ENCODE data around the gene MGAT5B. TPM values are rescaled to one million over a fixed set of nuclear protein-coding genes. Genes with fewer than 3 reads are reported as not detected.

MGAT5B gene
- total and polyA plus RNA-seq, 2 of the 13 experiments (the other 11 are each of a cell fraction or from before 2014, with no cell fraction given), result 0.07 to 0.13 TPM

- Histone ChIP-seq H3K9ac (ENCODE audit: insufficient read depth, low read depth, low read length) (no peak overlapping the region), H3K4me2 (ENCODE audit: low read depth, low read length) (peak overlapping the region; percentile 60), H2AFZ (ENCODE audit: low read length) (no peak overlapping the region), H4K20me1 (ENCODE audit: insufficient read depth, low read length) (no peaks in the 10 kb centered on the region; the same call in 1 of the 2 replicates), H3K27me3 (ENCODE audit: control insufficient read depth in 1 of 2, insufficient read depth in 2 of 2, low read length in 2 of 2) (peaks cover 30 to 73% of the 10 kb centered on the region in 2 experiments), H3K4me3 (replicated peaks in 1 of 3; ENCODE audit: insufficient read depth in 1 of 3, low read depth in 2 of 3, low read length in 3 of 3) (peak overlapping the region in 1 of 3 experiments; percentile 54; a peak in 1 of 6 replicates), H3K4me1 (ENCODE audit: insufficient read depth, low read length) (peaks cover 6% of the 10 kb centered on the region; the same call in 1 of the 2 replicates), H3K9me3 (ENCODE audit: low read length) (no peaks in the 10 kb centered on the region), H3K79me2 (ENCODE audit: insufficient read depth, low read length) (no peaks in the 10 kb centered on the region), H3K27ac (ENCODE audit: extremely low read length, insufficient read depth, low read length) (no peak overlapping the region), H3K36me3 (replicated peaks in 1 of 2; ENCODE audit: control insufficient read depth in 1 of 2, insufficient read depth in 2 of 2, low read length in 2 of 2) (no peaks in the 10 kb centered on the region)
- intact Hi-C loops (cut with micrococcal nuclease; ENCODE audit: unreplicated experiment), result loop anchor here (1.0 kb wide), 2 partner anchors 71 to 197 kb away; no protein-coding TSS in a partner anchor
- in situ Hi-C loops (cut with HindIII; ENCODE audit: extremely low pct_ligation_motif_present, low pct_unique_long_range_greater_than_20kb), result loop anchor here (25.0 kb wide), 1 partner anchor 368 kb away; no protein-coding TSS in a partner anchor
- BruUV-seq (replicated peaks), result no TSS peak
- no peak for ATAC-seq
- no peak for DNase-seq (ENCODE audit: low spot score)
- ChIA-PET POLR2A (interaction anchor here (1.5 kb wide), 1 partner anchor 187 kb away, joined by 4 read pairs; no protein-coding TSS in a partner anchor), CTCF (ENCODE audit: low intra/inter-chr PET ratio, low total read pairs) (interaction anchor here (0.9 to 2.9 kb wide), 5 partner anchors 142 to 378 kb away, joined by 3 to 39 read pairs (median 5); no protein-coding TSS in a partner anchor)
- WGBS (ENCODE audit: low lambda C conversion rate), result 38% methylated on average over 28 of the region's 84 CpGs
- FAIRE-seq, result no peak
- peak; percentile 6 for TF ChIP-seq ZNF883 (CRISPR knock-in tag; IDR thresholded peaks at IDR 0.05; ENCODE audit: not compliant biosample characterization)
- TF ChIP-seq THAP7 (CRISPR knock-in tag; IDR thresholded peaks at IDR 0.05), result no peak
- TF ChIP-seq EZH2 (conservative IDR thresholded peaks at IDR 0.05; ENCODE audit: low read depth, low read length), result peak; percentile 99
- TF ChIP-seq ZNF777 (CRISPR knock-in tag; IDR thresholded peaks at IDR 0.05), result peak; percentile 47; the same call in 1 of the 2 replicates
- no peak for TF ChIP-seq RFXANK (CRISPR knock-in tag; IDR thresholded peaks at IDR 0.05)
- 0 out of 2 replicates have a peak, but pooled peaks have one; percentile 24 for TF ChIP-seq ZNF784 (CRISPR knock-in tag; IDR thresholded peaks at IDR 0.05; ENCODE audit: borderline replicate concordance)
- TF ChIP-seq MTF2 (CRISPR knock-in tag; IDR thresholded peaks at IDR 0.05; ENCODE audit: borderline replicate concordance), result 0 out of 2 replicates have a peak, but pooled peaks have one; percentile 58
- TF ChIP-seq KMT2B (CRISPR knock-in tag; IDR thresholded peaks at IDR 0.05), result no peak
- 0 out of 2 replicates have a peak, but pooled peaks have one; percentile 22 for TF ChIP-seq ZNF674 (CRISPR knock-in tag; IDR thresholded peaks at IDR 0.05; ENCODE audit: low read depth)
- TF ChIP-seq KIAA2018 (CRISPR knock-in tag; IDR thresholded peaks at IDR 0.05; ENCODE audit: borderline replicate concordance), result no peak
- no peak for TF ChIP-seq ZNF275 (CRISPR knock-in tag; IDR thresholded peaks at IDR 0.05; ENCODE audit: borderline replicate concordance)
Measured at GRCh38 chr17:76868669-76869495, 678 bp downstream of the MGAT5B start.

Data from HepG2 (cell line).